ENCODE results near the gene ZNF236.

The ZNF236 gene

DNA sequence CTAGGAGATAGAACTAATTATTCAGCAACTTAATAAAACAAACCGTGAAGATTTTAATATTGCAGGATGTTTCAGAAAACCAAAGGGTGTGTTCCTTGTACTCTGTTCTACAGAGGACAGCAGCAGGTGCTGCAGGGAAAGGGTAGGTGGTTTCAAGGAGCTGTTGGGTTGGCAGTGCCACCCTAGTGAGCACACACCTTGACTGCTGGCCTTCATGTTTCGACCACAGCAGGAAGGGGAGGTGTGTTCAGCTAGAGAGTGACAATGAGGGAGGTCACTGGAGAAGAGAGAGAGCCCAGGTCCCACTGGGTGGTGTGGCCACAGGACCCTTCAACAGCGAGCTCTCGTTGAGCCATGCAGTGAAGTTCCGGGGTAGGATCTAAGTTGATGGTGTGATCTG, 98.6 kb downstream of the ZNF236 start:
- Histone ChIP-seq H3K18ac (ENCODE audit: low read length) (no peak overlapping the region), H3K4me3 (ENCODE audit: low read depth, low read length) (no peak overlapping the region), H3K36me3 (ENCODE audit: control insufficient read depth in 1 of 2, insufficient read depth in 2 of 2, low read length in 2 of 2) (peaks cover 26 to 34% of the 10 kb centered on the region in 2 experiments), H3K4me1 (ENCODE audit: control insufficient read depth in 1 of 2, insufficient read depth in 2 of 2, low read length in 2 of 2) (no peaks in the 10 kb centered on the region), H3K23ac (ENCODE audit: low read length) (no peak overlapping the region), H3K27ac (ENCODE audit: low read depth, low read length) (no peak overlapping the region), H3K4me2 (ENCODE audit: low read length) (no peak overlapping the region), H3K27me3 (ENCODE audit: insufficient read depth, low read length) (no peaks in the 10 kb centered on the region), H3K14ac (ENCODE audit: low read length) (no peak overlapping the region), H4K91ac (ENCODE audit: low read depth, low read length) (no peak overlapping the region), H2BK5ac (ENCODE audit: low read depth, low read length, poor library complexity) (no peak overlapping the region), H2BK12ac (ENCODE audit: low read length) (no peak overlapping the region), H3K9me3 (ENCODE audit: insufficient read depth, low read depth, low read length) (no peaks in the 10 kb centered on the region), H3K79me1 (ENCODE audit: low read length) (no peaks in the 10 kb centered on the region), H4K12ac (ENCODE audit: low read depth, low read length) (no peak overlapping the region), H2BK120ac (ENCODE audit: insufficient read depth, low read length, poor library complexity) (no peak overlapping the region), H2AFZ (ENCODE audit: insufficient read depth, low read length, poor library complexity) (no peak overlapping the region), H3K4ac (ENCODE audit: low read depth, low read length) (no peak overlapping the region), H4K8ac (ENCODE audit: low read depth, low read length) (no peak overlapping the region), H2AK5ac (ENCODE audit: low read length) (no peak overlapping the region), H3K9ac (ENCODE audit: low read length) (no peak overlapping the region), H3K79me2 (ENCODE audit: control insufficient read depth, insufficient read depth, low read length, poor library complexity) (no peaks in the 10 kb centered on the region)
- WGBS (ENCODE audit: extremely low coverage, insufficient coverage, insufficient read length) = no CpG with 5 or more reads among the region's 5 CpGs
- DNase-seq = no peak

GRCh38 chr18:76922107-76922506, 99.8 kb downstream of the ZNF236 start:
- Histone ChIP-seq H3K4ac (ENCODE audit: low read depth, low read length) (no peak overlapping the region), H2AFZ (ENCODE audit: insufficient read depth, low read length, poor library complexity) (no peak overlapping the region), H3K79me1 (ENCODE audit: low read length) (no peaks in the 10 kb centered on the region), H4K8ac (ENCODE audit: low read depth, low read length) (no peak overlapping the region), H3K79me2 (ENCODE audit: control insufficient read depth, insufficient read depth, low read length, poor library complexity) (no peaks in the 10 kb centered on the region), H3K27ac (ENCODE audit: low read depth, low read length) (no peak overlapping the region), H4K91ac (ENCODE audit: low read depth, low read length) (no peak overlapping the region), H3K36me3 (ENCODE audit: control insufficient read depth in 1 of 2, insufficient read depth in 2 of 2, low read length in 2 of 2) (peaks cover 26 to 30% of the 10 kb centered on the region in 2 experiments), H3K14ac (ENCODE audit: low read length) (no peak overlapping the region), H4K12ac (ENCODE audit: low read depth, low read length) (no peak overlapping the region), H2BK12ac (ENCODE audit: low read length) (no peak overlapping the region), H3K4me3 (ENCODE audit: low read depth, low read length) (no peak overlapping the region), H3K4me2 (ENCODE audit: low read length) (no peak overlapping the region), H2AK5ac (ENCODE audit: low read length) (no peak overlapping the region), H3K4me1 (ENCODE audit: control insufficient read depth in 1 of 2, insufficient read depth in 2 of 2, low read length in 2 of 2) (no peaks in the 10 kb centered on the region), H3K9me3 (ENCODE audit: insufficient read depth, low read depth, low read length) (no peaks in the 10 kb centered on the region), H3K18ac (ENCODE audit: low read length) (no peak overlapping the region), H3K23ac (ENCODE audit: low read length) (no peak overlapping the region), H2BK120ac (ENCODE audit: insufficient read depth, low read length, poor library complexity) (no peak overlapping the region), H2BK5ac (ENCODE audit: low read depth, low read length, poor library complexity) (no peak overlapping the region), H3K27me3 (ENCODE audit: insufficient read depth, low read length) (no peaks in the 10 kb centered on the region), H3K9ac (ENCODE audit: low read length) (no peak overlapping the region)
- DNase-seq = peak; percentile 16 to 73
- WGBS (ENCODE audit: extremely low coverage, insufficient coverage, insufficient read length) = no CpG with 5 or more reads among the region's 10 CpGs

DNA sequence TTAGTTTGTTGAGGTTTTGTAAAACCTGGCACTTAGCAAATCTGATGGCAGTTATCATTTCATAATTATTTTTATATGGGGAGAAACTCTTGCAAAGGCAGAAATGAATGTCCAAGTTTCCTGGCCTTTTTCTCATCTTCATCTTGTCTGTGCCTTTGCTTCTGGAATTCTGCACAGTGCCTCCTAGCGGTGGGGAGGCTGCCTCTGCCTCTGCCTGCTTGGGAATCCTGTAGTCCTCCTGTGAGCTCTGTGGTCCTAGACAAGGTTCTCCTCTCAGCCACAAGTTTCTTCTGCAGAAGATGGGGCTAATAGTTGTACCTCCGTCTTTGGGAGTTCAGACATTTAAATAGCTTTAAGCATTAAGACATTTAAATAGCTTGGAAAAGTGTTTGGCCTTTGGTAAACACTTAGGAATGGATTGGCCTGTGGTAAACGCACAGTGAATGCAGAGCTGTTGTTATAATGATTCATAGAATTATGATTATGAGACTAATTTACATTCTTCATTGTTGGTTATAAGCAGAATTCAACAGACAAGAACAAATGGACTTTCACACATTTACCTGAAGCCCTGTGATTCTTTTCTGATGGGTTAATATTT, 101.2 kb downstream of the ZNF236 start:
- no peak overlapping the region for H4K12ac ChIP-seq (ENCODE audit: low read depth, low read length)
- H4K91ac ChIP-seq (ENCODE audit: low read depth, low read length) = no peak overlapping the region
- H2BK120ac ChIP-seq (ENCODE audit: insufficient read depth, low read length, poor library complexity) = no peak overlapping the region
- H2AFZ ChIP-seq (ENCODE audit: insufficient read depth, low read length, poor library complexity) = no peak overlapping the region
- no peak overlapping the region for H3K9ac ChIP-seq (ENCODE audit: low read length)
- no peaks in the 10 kb centered on the region for H3K79me2 ChIP-seq (ENCODE audit: control insufficient read depth, insufficient read depth, low read length, poor library complexity)
- no peak overlapping the region for H4K8ac ChIP-seq (ENCODE audit: low read depth, low read length)
- no peak overlapping the region for H2BK12ac ChIP-seq (ENCODE audit: low read length)
- no peak overlapping the region for H3K27ac ChIP-seq (ENCODE audit: low read depth, low read length)
- H3K18ac ChIP-seq (ENCODE audit: low read length) = no peak overlapping the region
- no peak overlapping the region for H3K4me2 ChIP-seq (ENCODE audit: low read length)
- no peak overlapping the region for H2BK5ac ChIP-seq (ENCODE audit: low read depth, low read length, poor library complexity)
- no peak overlapping the region for H3K4me3 ChIP-seq (ENCODE audit: low read depth, low read length)
- H3K79me1 ChIP-seq (ENCODE audit: low read length) = no peaks in the 10 kb centered on the region
- H3K36me3 ChIP-seq (ENCODE audit: control insufficient read depth in 1 of 2, insufficient read depth in 2 of 2, low read length in 2 of 2) = peaks cover 28 to 35% of the 10 kb centered on the region in 2 experiments
- no peak overlapping the region for H3K4ac ChIP-seq (ENCODE audit: low read depth, low read length)
- WGBS (ENCODE audit: extremely low coverage, insufficient coverage, insufficient read length) = no CpG with 5 or more reads among the region's 3 CpGs
- H3K4me1 ChIP-seq (ENCODE audit: control insufficient read depth in 1 of 2, insufficient read depth in 2 of 2, low read length in 2 of 2) = no peaks in the 10 kb centered on the region
- H3K9me3 ChIP-seq (ENCODE audit: insufficient read depth, low read depth, low read length) = no peaks in the 10 kb centered on the region
- peak in 1 of 2 donors; percentile 26 for DNase-seq
- no peak overlapping the region for H2AK5ac ChIP-seq (ENCODE audit: low read length)
- no peak overlapping the region for H3K14ac ChIP-seq (ENCODE audit: low read length)
- H3K23ac ChIP-seq (ENCODE audit: low read length) = no peak overlapping the region
- no peaks in the 10 kb centered on the region for H3K27me3 ChIP-seq (ENCODE audit: insufficient read depth, low read length)

GRCh38 chr18:76925501-76925900, 103.1 kb downstream of the ZNF236 start:
- H3K27me3 ChIP-seq (ENCODE audit: insufficient read depth, low read length) = no peaks in the 10 kb centered on the region
- H3K27ac ChIP-seq (ENCODE audit: low read depth, low read length) = no peak overlapping the region
- H4K8ac ChIP-seq (ENCODE audit: low read depth, low read length) = no peak overlapping the region
- H2BK5ac ChIP-seq (ENCODE audit: low read depth, low read length, poor library complexity) = no peak overlapping the region
- no peak overlapping the region for H2BK120ac ChIP-seq (ENCODE audit: insufficient read depth, low read length, poor library complexity)
- H3K9ac ChIP-seq (ENCODE audit: low read length) = no peak overlapping the region
- no peak overlapping the region for H3K18ac ChIP-seq (ENCODE audit: low read length)
- H3K4ac ChIP-seq (ENCODE audit: low read depth, low read length) = no peak overlapping the region
- H3K14ac ChIP-seq (ENCODE audit: low read length) = no peak overlapping the region
- H3K4me2 ChIP-seq (ENCODE audit: low read length) = no peak overlapping the region
- no peak overlapping the region for H4K12ac ChIP-seq (ENCODE audit: low read depth, low read length)
- no peak overlapping the region for H3K4me3 ChIP-seq (ENCODE audit: low read depth, low read length)
- H3K9me3 ChIP-seq (ENCODE audit: insufficient read depth, low read depth, low read length) = no peaks in the 10 kb centered on the region
- H3K79me1 ChIP-seq (ENCODE audit: low read length) = no peaks in the 10 kb centered on the region
- no peaks in the 10 kb centered on the region for H3K79me2 ChIP-seq (ENCODE audit: control insufficient read depth, insufficient read depth, low read length, poor library complexity)
- H3K36me3 ChIP-seq (ENCODE audit: control insufficient read depth in 1 of 2, insufficient read depth in 2 of 2, low read length in 2 of 2) = peaks cover 22 to 30% of the 10 kb centered on the region in 2 experiments
- H3K4me1 ChIP-seq (ENCODE audit: control insufficient read depth in 1 of 2, insufficient read depth in 2 of 2, low read length in 2 of 2) = no peaks in the 10 kb centered on the region
- no peak overlapping the region for H2AFZ ChIP-seq (ENCODE audit: insufficient read depth, low read length, poor library complexity)
- no peak overlapping the region for H4K91ac ChIP-seq (ENCODE audit: low read depth, low read length)
- no peak overlapping the region for H2BK12ac ChIP-seq (ENCODE audit: low read length)
- no CpG with 5 or more reads among the region's 8 CpGs for WGBS (ENCODE audit: extremely low coverage, insufficient coverage, insufficient read length)
- no peak for DNase-seq
- H2AK5ac ChIP-seq (ENCODE audit: low read length) = no peak overlapping the region
- H3K23ac ChIP-seq (ENCODE audit: low read length) = no peak overlapping the region
